Neural progenitor cell (in vitro differentiated cells): ENCODE results near the gene ALDH3B1.

ENCODE experiments used
- CTCF ChIP-seq: fragments of 200-600 bp; sonication (generic); IDR thresholded peaks from 2 replicates; pipeline ENCODE4 v1.5.1; 2017; ENCODE audit warnings: antibody characterized with exemption, mild to moderate bottlenecking
- EZH2 ChIP-seq: fragments of 200-600 bp; sonication (generic); IDR thresholded peaks from 2 replicates; pipeline ENCODE4 v1.6.1; 2017; ENCODE audit warnings: antibody characterized with exemption, mild to moderate bottlenecking, moderate library complexity

- TF ChIP-seq CTCF (no peak), EZH2 (no peak)
These were observed 4.2 kb downstream of the ALDH3B1 start for GRCh38 chr11:68014157-68014946.
